Endothelial cell of umbilical vein (primary cell): ENCODE data around the gene CCNY. TPM values are rescaled to one million over a fixed set of nuclear protein-coding genes. Genes with fewer than 3 reads are reported as not detected.

ENCODE experiments used
- BruUV-seq: library from RNA; stranded (reverse); fragments of 400-500 nt; replicated peaks from 2 replicates; lab custom pipeline; 2021; lab: Mats Ljungman, UMichigan
- CTCF ChIA-PET: fragments of 300-600, 350-600 bp; sonication (Branson Sonifier 250); formaldehyde crosslinking; loops from one replicate; lab custom pipeline; 2021; ENCODE audit warnings: antibody characterized with exemption, inconsistent platforms; lab: Charles Lee
- POLR2A ChIA-PET: fragments of 300-600, 350-600 bp; sonication (Branson Sonifier 250); formaldehyde crosslinking; loops from one replicate; lab custom pipeline; 2021; ENCODE audit warnings: antibody characterized with exemption, inconsistent platforms; lab: Charles Lee
- DNase-seq: peaks from one replicate; pipeline ENCODE4 v3.0.0-alpha.2; 2011; ENCODE audit warnings: low read depth, low spot score
- FAIRE-seq: peaks from 2 replicates; lab custom pipeline; 2011; peaks lifted over from hg19 to GRCh38; lab: Jason Lieb, UNC
- H2AFZ ChIP-seq: 2 replicates; pipeline ENCODE4 v1.6.0; 2012; ENCODE audit warnings: low read depth, low read length, control low read depth, inconsistent platforms
- H3K27ac ChIP-seq: 2 replicates; pipeline ENCODE4 v1.5.1; 2011; ENCODE audit warnings: low read depth, mild to moderate bottlenecking, control low read depth, low read length, moderate library complexity; ENCODE audit not compliant: insufficient read depth
- H3K27me3 ChIP-seq, 2 experiments: 2 replicates each; pipeline versions ENCODE4 v1.6.0 to v1.6.1; 2011; ENCODE audit warnings: low read length in 2 of 2, mixed read lengths in 1 of 2; ENCODE audit not compliant: control insufficient read depth in 2 of 2, insufficient read depth in 2 of 2
- H3K36me3 ChIP-seq, 2 experiments: 2 replicates in 1 of 2; 3 replicates in 1 of 2; pipeline ENCODE4 v1.5.1; 2011; ENCODE audit warnings: low read length in 2 of 2, mild to moderate bottlenecking in 1 of 2, moderate library complexity in 1 of 2; ENCODE audit not compliant: control insufficient read depth in 2 of 2, insufficient read depth in 2 of 2; ENCODE audit errors: extremely low read depth in 1 of 2
- H3K4me1 ChIP-seq: 3 replicates; pipeline ENCODE4 v1.5.1; 2011; ENCODE audit warnings: mild to moderate bottlenecking, low read length; ENCODE audit not compliant: control insufficient read depth, insufficient read depth; ENCODE audit errors: extremely low read depth
- H3K4me2 ChIP-seq: 2 replicates; pipeline ENCODE4 v1.6.1; 2011; ENCODE audit warnings: low read length, control low read depth, mixed read lengths; ENCODE audit not compliant: insufficient read depth
- H3K4me3 ChIP-seq, 3 experiments: fragments of 200-600 bp in 1 of 3; sonication (generic), shearing (Covaris generic) in 1 of 3; replicated peaks in 1 of 3; 2 replicates each; pipeline ENCODE4 v1.5.1; 2011 to 2016; ENCODE audit warnings: control low read depth in 3 of 3, low read length in 3 of 3, mild to moderate bottlenecking in 2 of 3, inconsistent platforms in 1 of 3, low read depth in 1 of 3, moderate library complexity in 1 of 3; ENCODE audit not compliant: insufficient read depth in 1 of 3
- H3K79me2 ChIP-seq: 2 replicates; pipeline ENCODE4 v1.6.0; 2012; ENCODE audit warnings: low read length, inconsistent platforms; ENCODE audit not compliant: control insufficient read depth, insufficient read depth
- H3K9ac ChIP-seq: replicated peaks from 2 replicates; pipeline ENCODE3; 2011; ENCODE audit warnings: low read length, control low read depth; ENCODE audit not compliant: insufficient read depth; ENCODE audit errors: extremely low read depth
- H3K9me1 ChIP-seq: replicated peaks from 3 replicates; pipeline ENCODE4 v1.6.0; 2011; ENCODE audit warnings: mild to moderate bottlenecking, low read length; ENCODE audit not compliant: control insufficient read depth, insufficient read depth; ENCODE audit errors: extremely low read depth
- H3K9me3 ChIP-seq: replicated peaks from 2 replicates; pipeline ENCODE4 v1.5.1; 2012; ENCODE audit warnings: low read length, inconsistent platforms; ENCODE audit not compliant: control insufficient read depth, insufficient read depth
- H4K20me1 ChIP-seq: replicated peaks from 2 replicates; pipeline ENCODE3; 2011; ENCODE audit warnings: mild to moderate bottlenecking, low read length; ENCODE audit not compliant: control insufficient read depth, insufficient read depth; ENCODE audit errors: extremely low read depth
- CTCF ChIP-seq, 2 donors: IDR thresholded peaks; 1 replicate in 1 of 2; 2 replicates in 1 of 2; pipeline ENCODE4 v1.5.1; 2011; ENCODE audit warnings: low read length in 2 of 2, mild to moderate bottlenecking in 2 of 2, moderate library complexity in 2 of 2, control low read depth in 1 of 2, inconsistent platforms in 1 of 2, low read depth in 1 of 2; ENCODE audit not compliant: insufficient read depth in 1 of 2; ENCODE audit errors: extremely low read depth in 1 of 2
- EZH2 ChIP-seq: IDR thresholded peaks from 2 replicates; pipeline ENCODE4 v1.6.1; 2012; ENCODE audit warnings: borderline replicate concordance, low read depth, mild to moderate bottlenecking, moderate library complexity, low read length, inconsistent platforms; ENCODE audit not compliant: severe bottlenecking
- FOS ChIP-seq: IDR thresholded peaks from 2 replicates; pipeline ENCODE4 v1.6.1; 2011; ENCODE audit warnings: mild to moderate bottlenecking, low read length, moderate library complexity, borderline replicate concordance; ENCODE audit not compliant: insufficient read depth
- GATA2 ChIP-seq: IDR thresholded peaks from 2 replicates; pipeline ENCODE4 v1.7.0; 2011; ENCODE audit warnings: low read depth, mild to moderate bottlenecking, moderate library complexity, mixed read lengths, low read length; ENCODE audit not compliant: insufficient read length, insufficient read depth
- JUN ChIP-seq: IDR thresholded peaks from 2 replicates; pipeline ENCODE4 v1.6.1; 2011; ENCODE audit warnings: borderline replicate concordance, low read depth; ENCODE audit not compliant: insufficient read length, insufficient read depth
- MAX ChIP-seq: IDR thresholded peaks from 2 replicates; pipeline ENCODE4 v1.6.1; 2011; ENCODE audit not compliant: insufficient read depth, insufficient read length
- MYC ChIP-seq: IDR thresholded peaks from one replicate; pipeline ENCODE4 v1.6.1; 2011; ENCODE audit warnings: mild to moderate bottlenecking, low read depth, low read length
- POLR2A ChIP-seq: IDR thresholded peaks from 2 replicates; pipeline ENCODE4 v1.6.1; 2012; ENCODE audit warnings: low read depth, mild to moderate bottlenecking, control low read depth, low read length
- POLR2AphosphoS5 ChIP-seq: IDR thresholded peaks from 2 replicates; pipeline ENCODE4 v1.6.1; 2012; ENCODE audit warnings: low read depth, mild to moderate bottlenecking, control low read depth, low read length, moderate library complexity; ENCODE audit not compliant: insufficient read depth
- dilution Hi-C: fragments of 300-500 bp; cut with MboI; formaldehyde crosslinking; loops from one replicate; pipeline ENCODE4 v1.15.0; 2019; ENCODE audit warnings: low sequenced_read_pairs; ENCODE audit not compliant: extremely low pct_ligation_motif_present
- intact Hi-C: fragments of 100-400 bp; cut with micrococcal nuclease; formaldehyde crosslinking; loops from one replicate; pipeline ENCODE4 v1.10.0; 2022
- polyA plus RNA-seq, 4 experiments: library from polyadenylated mRNA; depleted of rRNA in 3 of 4; stranded (reverse) in 3 of 4; unstranded in 1 of 4; fragments of >200 nt; gene quantifications; 2 replicates each; pipeline versions ENCODE4 v1.2.1 to v1.2.3, GENCODE V29; 2011 to 2012; ENCODE audit warnings: missing spikeins in 1 of 4
- total RNA-seq: library from RNA; stranded (reverse); gene quantifications from 2 replicates; pipeline ENCODE4 v1.2.3, GENCODE V29; 2021

Gene CCNY
- total and polyA plus RNA-seq, 2 donors (not counting 3 experiments of a cell fraction or from before 2014, with no cell fraction given) = 61.5 to 107 TPM

- H3K36me3 ChIP-seq = no peaks in the 10 kb centered on the region
- no peaks in the 10 kb centered on the region for H4K20me1 ChIP-seq
- H3K79me2 ChIP-seq = peaks cover 86% of the 10 kb centered on the region
- no peak for TF ChIP-seq POLR2AphosphoS5
- no peak for TF ChIP-seq MYC
- TF ChIP-seq POLR2A = no peak
- TF ChIP-seq FOS = no peak
- TF ChIP-seq GATA2 = no peak
- TF ChIP-seq JUN = no peak
- TF ChIP-seq CTCF (IDR thresholded peaks at IDR 0.05; ENCODE audit: extremely low read depth in 1 of 2, insufficient read depth in 1 of 2, low read depth in 1 of 2, low read length in 2 of 2) = no peak
- TF ChIP-seq EZH2 = no peak
- TF ChIP-seq MAX = no peak
- peaks cover 36% of the 10 kb centered on the region for H3K4me1 ChIP-seq
- H3K4me2 ChIP-seq = no peak overlapping the region
- no peak overlapping the region for H3K27ac ChIP-seq
- H3K4me3 ChIP-seq = no peak overlapping the region
- ChIA-PET CTCF (no interaction called here), POLR2A (no interaction called here)
- H2AFZ ChIP-seq = no peak overlapping the region
- intact Hi-C loops = no loop called here
- no TSS peak for BruUV-seq
- H3K9me3 ChIP-seq = peaks cover 4% of the 10 kb centered on the region
- no peaks in the 10 kb centered on the region for H3K27me3 ChIP-seq
- H3K9me1 ChIP-seq = no peaks in the 10 kb centered on the region
- no peak overlapping the region for H3K9ac ChIP-seq
- DNase-seq (no peak), FAIRE-seq (no peak)
- dilution Hi-C loops = no loop called here
Measured at GRCh38 chr10:35443858-35444257, 107.5 kb downstream of the CCNY start.
